GM12878 (cell line): ENCODE measurements around the gene ARHGAP20.

Experiments used
- FOS ChIP-seq: IDR thresholded peaks from 3 replicates; pipeline ENCODE4 v1.6.1; 2011; ENCODE audit warnings: borderline replicate concordance; ENCODE audit not compliant: insufficient read length; ENCODE audit errors: extremely low read depth
- JUND ChIP-seq: IDR thresholded peaks from 2 replicates; pipeline ENCODE4 v1.6.1; 2012; ENCODE audit warnings: low read depth, mild to moderate bottlenecking, low read length, improper control_type of control experiment, moderate library complexity
- NRF1 ChIP-seq: conservative IDR thresholded peaks from 2 replicates; pipeline ENCODE4 v1.6.1; 2011; ENCODE audit warnings: mild to moderate bottlenecking, low read depth, low read length, improper control_type of control experiment
- POLR2AphosphoS5 ChIP-seq: IDR thresholded peaks from 2 replicates; pipeline ENCODE4 v1.6.1; 2011; ENCODE audit warnings: mild to moderate bottlenecking, low read length, inconsistent platforms
- RAD21 ChIP-seq: IDR thresholded peaks from 2 replicates; pipeline ENCODE4 v1.6.1; 2011; ENCODE audit warnings: mild to moderate bottlenecking, low read depth, low read length, moderate library complexity; ENCODE audit not compliant: insufficient read depth
- RUNX3 ChIP-seq: IDR thresholded peaks from 2 replicates; pipeline ENCODE4 v1.6.1; 2012; ENCODE audit warnings: low read length, inconsistent platforms
- SMAD1 ChIP-seq: fragments of 450-650 bp; IDR thresholded peaks from 2 replicates; pipeline ENCODE4 v1.6.1; 2018; ENCODE audit warnings: mild to moderate bottlenecking, low read depth; ENCODE audit not compliant: partially characterized antibody
- SMC3 ChIP-seq: IDR thresholded peaks from 2 replicates; pipeline ENCODE4 v1.6.1; 2011; ENCODE audit warnings: low read length, improper control_type of control experiment, borderline replicate concordance
- ZNF274 ChIP-seq: IDR thresholded peaks from one replicate; pipeline ENCODE4 v1.8.0; 2011; ENCODE audit not compliant: insufficient read length, insufficient read depth
- TF ChIP-seq, protein P1 (sequence below): IDR thresholded peaks from 2 replicates; pipeline ENCODE4 v1.6.1; 2012; ENCODE audit warnings: low read depth, low read length, improper control_type of control experiment
- TF ChIP-seq, protein P2 (sequence below): IDR thresholded peaks from 2 replicates; pipeline ENCODE4 v1.6.1; 2011; ENCODE audit warnings: low read depth, mild to moderate bottlenecking, low read length, moderate library complexity, borderline replicate concordance; ENCODE audit errors: extremely low read depth
- TF ChIP-seq, protein P3 (sequence below), 3 experiments: IDR thresholded peaks in 2 of 3; conservative IDR thresholded peaks in 1 of 3; 2 replicates each; pipeline ENCODE4 v1.5.1; 2011; ENCODE audit warnings: low read depth in 3 of 3, low read length in 3 of 3, mild to moderate bottlenecking in 3 of 3, control low read depth in 2 of 3, moderate library complexity in 2 of 3, inconsistent platforms in 1 of 3, mixed read lengths in 1 of 3; ENCODE audit not compliant: control insufficient read depth in 2 of 3, insufficient read depth in 1 of 3; ENCODE audit errors: extremely low read depth in 1 of 3
- TF ChIP-seq, protein P4 (sequence below): IDR thresholded peaks from 2 replicates; pipeline ENCODE4 v1.6.1; 2011; ENCODE audit warnings: low read depth, low read length, improper control_type of control experiment, borderline replicate concordance
- TF ChIP-seq, protein P5 (sequence below): fragments of 450-650 bp; IDR thresholded peaks from 2 replicates; pipeline ENCODE4 v1.6.1; 2017; ENCODE audit warnings: mild to moderate bottlenecking

DNA sequence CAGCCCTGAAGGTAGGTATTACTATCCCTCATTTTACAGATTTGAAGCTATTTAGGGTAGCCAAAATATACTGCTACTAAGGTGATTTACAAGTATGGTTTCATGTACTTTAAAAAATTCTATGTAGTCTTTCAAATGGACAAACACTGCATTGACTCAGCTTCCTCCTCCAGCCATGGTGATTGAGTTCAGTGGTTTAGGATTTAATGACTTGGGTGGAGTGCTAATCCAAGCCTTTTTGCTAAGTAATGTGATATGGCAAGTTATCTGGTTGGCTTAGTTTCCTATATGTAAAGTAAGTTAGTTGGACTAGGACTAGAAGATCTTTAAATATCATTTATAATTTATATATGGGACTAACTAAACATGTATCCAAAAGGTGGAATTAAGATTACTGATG is 77.9 kb downstream of the ARHGAP20 start:
- TF ChIP-seq SMC3, result no peak
- TF ChIP-seq RAD21, result no peak
- TF ChIP-seq, protein P1, sequence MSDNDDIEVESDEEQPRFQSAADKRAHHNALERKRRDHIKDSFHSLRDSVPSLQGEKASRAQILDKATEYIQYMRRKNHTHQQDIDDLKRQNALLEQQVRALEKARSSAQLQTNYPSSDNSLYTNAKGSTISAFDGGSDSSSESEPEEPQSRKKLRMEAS, result no peak
- TF ChIP-seq, protein P2, sequence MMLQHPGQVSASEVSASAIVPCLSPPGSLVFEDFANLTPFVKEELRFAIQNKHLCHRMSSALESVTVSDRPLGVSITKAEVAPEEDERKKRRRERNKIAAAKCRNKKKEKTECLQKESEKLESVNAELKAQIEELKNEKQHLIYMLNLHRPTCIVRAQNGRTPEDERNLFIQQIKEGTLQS, result no peak
- no peak for TF ChIP-seq FOS
- TF ChIP-seq POLR2AphosphoS5, result no peak
- TF ChIP-seq, protein P3, sequence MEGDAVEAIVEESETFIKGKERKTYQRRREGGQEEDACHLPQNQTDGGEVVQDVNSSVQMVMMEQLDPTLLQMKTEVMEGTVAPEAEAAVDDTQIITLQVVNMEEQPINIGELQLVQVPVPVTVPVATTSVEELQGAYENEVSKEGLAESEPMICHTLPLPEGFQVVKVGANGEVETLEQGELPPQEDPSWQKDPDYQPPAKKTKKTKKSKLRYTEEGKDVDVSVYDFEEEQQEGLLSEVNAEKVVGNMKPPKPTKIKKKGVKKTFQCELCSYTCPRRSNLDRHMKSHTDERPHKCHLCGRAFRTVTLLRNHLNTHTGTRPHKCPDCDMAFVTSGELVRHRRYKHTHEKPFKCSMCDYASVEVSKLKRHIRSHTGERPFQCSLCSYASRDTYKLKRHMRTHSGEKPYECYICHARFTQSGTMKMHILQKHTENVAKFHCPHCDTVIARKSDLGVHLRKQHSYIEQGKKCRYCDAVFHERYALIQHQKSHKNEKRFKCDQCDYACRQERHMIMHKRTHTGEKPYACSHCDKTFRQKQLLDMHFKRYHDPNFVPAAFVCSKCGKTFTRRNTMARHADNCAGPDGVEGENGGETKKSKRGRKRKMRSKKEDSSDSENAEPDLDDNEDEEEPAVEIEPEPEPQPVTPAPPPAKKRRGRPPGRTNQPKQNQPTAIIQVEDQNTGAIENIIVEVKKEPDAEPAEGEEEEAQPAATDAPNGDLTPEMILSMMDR (IDR thresholded peaks at IDR 0.05 in 2 of 3, conservative IDR thresholded peaks at IDR 0.05 in 1 of 3; ENCODE audit: control insufficient read depth in 2 of 3, extremely low read depth in 1 of 3, insufficient read depth in 1 of 3, low read depth in 3 of 3, low read length in 3 of 3), result no peak
- TF ChIP-seq, protein P4, sequence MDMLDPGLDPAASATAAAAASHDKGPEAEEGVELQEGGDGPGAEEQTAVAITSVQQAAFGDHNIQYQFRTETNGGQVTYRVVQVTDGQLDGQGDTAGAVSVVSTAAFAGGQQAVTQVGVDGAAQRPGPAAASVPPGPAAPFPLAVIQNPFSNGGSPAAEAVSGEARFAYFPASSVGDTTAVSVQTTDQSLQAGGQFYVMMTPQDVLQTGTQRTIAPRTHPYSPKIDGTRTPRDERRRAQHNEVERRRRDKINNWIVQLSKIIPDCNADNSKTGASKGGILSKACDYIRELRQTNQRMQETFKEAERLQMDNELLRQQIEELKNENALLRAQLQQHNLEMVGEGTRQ, result no peak
- TF ChIP-seq RUNX3, result no peak
- TF ChIP-seq NRF1, result no peak
- TF ChIP-seq SMAD1, result no peak
- no peak for TF ChIP-seq ZNF274
- TF ChIP-seq, protein P5, sequence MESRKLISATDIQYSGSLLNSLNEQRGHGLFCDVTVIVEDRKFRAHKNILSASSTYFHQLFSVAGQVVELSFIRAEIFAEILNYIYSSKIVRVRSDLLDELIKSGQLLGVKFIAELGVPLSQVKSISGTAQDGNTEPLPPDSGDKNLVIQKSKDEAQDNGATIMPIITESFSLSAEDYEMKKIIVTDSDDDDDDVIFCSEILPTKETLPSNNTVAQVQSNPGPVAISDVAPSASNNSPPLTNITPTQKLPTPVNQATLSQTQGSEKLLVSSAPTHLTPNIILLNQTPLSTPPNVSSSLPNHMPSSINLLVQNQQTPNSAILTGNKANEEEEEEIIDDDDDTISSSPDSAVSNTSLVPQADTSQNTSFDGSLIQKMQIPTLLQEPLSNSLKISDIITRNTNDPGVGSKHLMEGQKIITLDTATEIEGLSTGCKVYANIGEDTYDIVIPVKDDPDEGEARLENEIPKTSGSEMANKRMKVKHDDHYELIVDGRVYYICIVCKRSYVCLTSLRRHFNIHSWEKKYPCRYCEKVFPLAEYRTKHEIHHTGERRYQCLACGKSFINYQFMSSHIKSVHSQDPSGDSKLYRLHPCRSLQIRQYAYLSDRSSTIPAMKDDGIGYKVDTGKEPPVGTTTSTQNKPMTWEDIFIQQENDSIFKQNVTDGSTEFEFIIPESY, result no peak
- TF ChIP-seq JUND, result no peak
